ENCODE data around the gene ITPR1.
"Not testable (repeated sequence)": the region's sequence is repeated elsewhere in the genome, so short reads cannot be mapped to it uniquely, and the experiment has no call there.

The ITPR1 gene

GRCh38 chr3:4571690-4572334, 78.7 kb downstream of the ITPR1 start:
- no peak for DNase-seq (ENCODE audit: low spot score)

DNA sequence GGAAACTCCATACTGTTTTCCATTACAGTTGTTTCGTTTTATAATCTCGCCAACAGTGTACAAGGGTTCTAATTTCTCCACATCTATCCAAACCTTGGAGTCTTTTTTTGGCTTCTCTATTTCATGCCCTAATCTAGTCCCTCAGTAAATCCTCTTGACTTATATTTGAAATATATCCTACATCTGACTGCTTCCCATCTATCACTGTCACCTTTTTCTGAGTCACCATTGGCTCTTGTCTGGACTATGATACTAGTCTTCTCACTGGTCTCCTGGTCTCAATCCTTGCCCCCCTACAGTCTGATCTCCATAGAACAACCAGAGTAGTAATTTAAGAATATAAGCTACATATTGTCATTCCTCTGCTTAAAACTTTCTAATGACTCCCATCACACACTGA, 80.0 kb downstream of the ITPR1 start:
- no peak for DNase-seq (ENCODE audit: low spot score)

GRCh38 chr3:4574426-4574965, 81.3 kb downstream of the ITPR1 start:
- no peak for DNase-seq (ENCODE audit: low spot score)

- no peak for DNase-seq (ENCODE audit: low spot score)
These were observed 82.2 kb downstream of the ITPR1 start for GRCh38 chr3:4575381-4575780.

- no peak for DNase-seq (ENCODE audit: low spot score)
These were observed 84.6 kb downstream of the ITPR1 start for GRCh38 chr3:4577721-4578120.

GRCh38 chr3:4580346-4581123, 87.4 kb downstream of the ITPR1 start:
- no peak for DNase-seq (ENCODE audit: low spot score)

DNA sequence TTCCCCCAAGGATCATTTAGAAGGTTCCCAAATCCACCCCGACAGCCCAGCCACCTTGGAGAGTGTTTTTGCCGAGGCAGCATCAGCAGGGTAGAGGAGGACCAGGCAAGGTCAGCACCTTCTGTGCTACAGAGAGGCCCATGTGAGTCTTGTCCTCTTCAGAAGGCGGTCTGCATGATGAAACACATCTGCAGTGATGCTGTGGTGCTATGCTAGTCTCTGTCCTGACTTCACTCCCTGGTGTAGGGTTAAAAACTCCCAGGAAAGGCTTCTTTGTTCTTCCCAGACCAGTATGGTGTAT, 87.9 kb downstream of the ITPR1 start:
- no peak for DNase-seq (ENCODE audit: low spot score)

DNA sequence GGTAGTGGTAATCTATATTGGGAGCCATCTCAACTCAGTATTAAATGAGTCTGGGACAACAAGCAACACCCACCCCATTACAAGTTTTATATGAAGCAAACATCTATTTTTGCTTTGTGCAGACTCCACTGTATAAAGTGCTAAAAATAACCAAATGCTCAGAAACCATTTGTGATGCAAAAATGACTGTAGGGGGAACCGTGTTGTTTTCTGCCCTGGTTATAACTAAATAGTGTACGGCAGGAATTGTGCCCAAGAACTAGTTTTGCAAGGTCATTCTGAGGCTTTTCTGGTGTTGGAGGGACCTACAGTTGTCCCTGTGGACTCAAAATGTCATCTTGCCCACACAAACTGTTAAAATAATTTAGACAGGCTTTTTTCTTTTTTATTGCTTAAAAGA, 88.3 kb downstream of the ITPR1 start:
- DNase-seq (ENCODE audit: low spot score), result no peak

- no peak for DNase-seq (ENCODE audit: low spot score)
These were observed 88.9 kb downstream of the ITPR1 start for GRCh38 chr3:4581920-4582611.

DNA sequence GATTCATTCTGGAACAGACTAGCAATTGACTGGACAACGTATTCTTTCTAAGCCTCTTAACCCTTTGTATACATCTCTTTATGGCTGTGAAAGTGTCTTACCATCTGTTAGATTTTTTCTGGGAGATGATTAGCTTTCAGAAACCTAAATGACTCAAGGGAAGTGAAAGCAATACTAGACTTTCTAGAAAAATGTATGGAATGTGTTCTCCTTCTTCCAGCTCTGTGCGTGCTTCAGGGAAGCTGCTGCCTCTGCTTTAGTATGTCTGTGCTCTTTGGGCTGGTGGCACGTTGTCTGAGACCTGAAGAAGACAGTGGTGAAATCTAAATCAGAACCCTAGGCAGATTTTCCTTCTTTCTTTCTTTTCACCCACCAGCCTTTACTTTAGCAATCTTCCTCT, 89.5 kb downstream of the ITPR1 start:
- DNase-seq (ENCODE audit: low spot score), result no peak

GRCh38 chr3:4583416-4583815, 90.3 kb downstream of the ITPR1 start:
- no peak for DNase-seq (ENCODE audit: low spot score)

DNA sequence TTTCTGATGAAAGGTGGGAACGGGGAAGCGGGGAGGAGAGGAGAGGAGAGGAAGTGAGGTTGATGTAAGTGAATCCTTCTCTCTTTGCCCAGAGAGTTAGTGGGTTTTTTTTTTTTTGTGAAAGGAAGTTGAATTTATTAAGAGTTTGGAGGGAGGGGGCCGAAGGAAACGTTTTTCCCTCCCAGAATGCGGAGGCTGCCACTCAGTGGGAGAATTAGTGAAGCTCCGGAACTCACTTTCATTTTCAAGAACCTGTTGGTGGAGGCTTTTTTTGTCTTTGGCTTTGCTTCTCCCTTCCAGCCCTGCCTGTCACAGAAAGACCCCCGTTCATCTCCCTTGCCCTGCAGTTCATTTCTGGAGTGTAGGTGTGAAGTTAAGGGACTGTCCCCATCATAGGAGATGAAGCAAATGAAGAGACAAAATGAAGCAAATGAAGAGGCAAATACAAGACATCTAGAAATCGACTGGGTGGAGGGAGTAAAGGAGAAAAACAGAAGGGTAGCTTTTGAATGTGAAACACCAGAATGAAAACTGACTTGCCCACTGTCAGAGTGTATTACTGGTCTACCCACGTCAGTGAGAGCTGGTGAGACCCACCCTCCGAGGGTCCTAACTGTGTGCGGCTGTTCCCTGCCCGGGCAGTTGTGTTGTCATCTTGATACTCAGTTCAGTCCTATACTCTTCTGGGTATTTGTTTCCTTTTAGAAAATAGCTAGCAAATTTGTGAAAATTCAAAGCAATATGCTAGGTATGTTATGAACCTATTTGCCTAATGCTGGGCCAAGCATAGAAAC, 91.5 kb downstream of the ITPR1 start:
- DNase-seq (ENCODE audit: low spot score), result no peak

DNA sequence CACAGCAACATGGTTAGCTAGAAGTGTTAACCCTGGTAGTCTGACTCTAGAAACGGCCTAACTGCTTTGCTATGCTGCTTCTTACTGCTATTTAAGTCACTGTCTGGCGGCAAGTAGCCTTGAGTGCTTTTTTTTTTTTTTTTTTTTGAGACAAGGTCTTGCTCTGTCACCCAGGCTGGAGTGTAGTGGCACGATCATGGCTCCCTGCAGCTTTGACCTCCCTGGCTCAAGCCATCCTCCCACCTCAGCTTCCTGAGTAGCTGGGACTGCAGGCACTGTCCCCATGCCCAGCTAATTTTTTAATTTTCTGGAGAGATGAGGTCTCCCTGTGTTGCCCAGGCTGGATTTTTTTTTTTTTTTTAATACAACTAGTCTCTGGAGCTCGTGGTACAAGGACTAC, 93.2 kb downstream of the ITPR1 start:
- no peak for DNase-seq (ENCODE audit: low spot score)

DNA sequence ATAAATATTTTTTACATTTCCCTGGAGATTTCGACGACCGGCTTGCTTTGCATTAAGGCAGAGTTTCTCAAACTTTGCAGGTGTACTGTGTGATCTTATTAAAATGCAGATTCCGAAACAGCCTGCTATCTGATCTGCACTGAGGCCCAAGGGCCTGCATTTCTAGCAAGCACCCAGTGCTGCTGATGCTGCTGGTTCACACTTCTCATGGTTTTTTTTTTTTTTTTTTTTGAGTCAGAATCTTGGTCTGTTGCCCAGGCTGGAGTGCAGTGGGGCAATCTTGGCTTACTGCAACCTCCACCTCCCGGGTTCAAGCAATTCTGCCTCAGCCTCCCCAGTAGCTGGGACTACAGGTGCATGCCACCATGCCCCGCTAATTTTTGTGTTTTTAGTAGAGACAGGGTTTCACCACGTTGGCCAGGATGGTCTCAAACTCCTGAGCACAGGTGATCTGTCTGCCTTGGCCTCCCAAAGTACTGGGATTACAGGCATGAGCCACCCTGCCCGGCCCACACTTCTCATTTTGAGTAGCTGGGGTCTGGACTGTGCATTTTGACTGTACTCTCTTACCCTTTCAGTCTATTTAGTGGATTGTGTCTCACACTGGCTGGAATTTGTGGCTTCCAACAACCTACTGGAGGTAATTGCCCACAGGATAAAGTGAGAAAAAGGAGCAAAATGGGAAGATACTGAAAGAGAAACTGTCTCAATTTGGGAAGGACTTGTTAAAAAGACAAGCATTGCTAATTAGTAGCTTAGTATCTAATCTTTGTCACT, 94.1 kb downstream of the ITPR1 start:
- DNase-seq (ENCODE audit: low spot score), result no peak

DNA sequence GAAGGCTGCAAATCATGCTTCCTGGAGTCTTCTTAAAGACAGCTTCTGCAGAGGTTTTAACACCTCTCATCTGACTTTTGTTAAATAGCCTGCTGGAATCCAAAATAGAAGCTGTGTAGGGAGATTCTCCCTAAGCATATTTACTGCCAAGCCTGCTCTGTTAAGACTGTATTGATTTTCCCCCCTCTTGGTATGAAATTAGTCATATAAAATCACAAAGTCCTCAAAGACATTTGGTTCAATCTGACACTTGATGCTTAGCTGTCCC, 94.6 kb downstream of the ITPR1 start:
- DNase-seq (ENCODE audit: low spot score), result no peak

DNA sequence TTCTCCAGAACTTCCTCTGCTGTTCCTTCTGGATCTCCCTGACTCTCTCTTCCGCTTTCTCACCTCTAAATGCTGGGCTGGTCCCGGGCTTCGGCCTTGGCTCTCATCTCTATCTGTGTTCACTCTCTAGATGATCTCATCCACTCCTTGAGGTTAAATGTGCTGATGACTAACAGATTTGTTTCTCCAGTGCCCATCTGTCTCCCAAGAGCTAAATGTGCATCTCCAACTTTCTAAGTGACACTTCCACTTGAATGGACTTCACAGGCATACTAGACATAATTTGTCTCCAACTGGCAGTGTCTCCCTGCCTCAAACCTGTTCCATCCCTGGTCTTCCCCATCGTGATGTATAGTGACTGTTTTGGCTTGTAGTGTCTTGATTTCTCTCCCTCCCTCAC, 95.3 kb downstream of the ITPR1 start:
- DNase-seq (ENCODE audit: low spot score), result no peak

GRCh38 chr3:4589475-4590097, 96.4 kb downstream of the ITPR1 start:
- DNase-seq (ENCODE audit: low spot score), result no peak

- not testable (repeated sequence) for DNase-seq (ENCODE audit: low spot score)
These were observed 97.7 kb downstream of the ITPR1 start for GRCh38 chr3:4590849-4591248.

DNA sequence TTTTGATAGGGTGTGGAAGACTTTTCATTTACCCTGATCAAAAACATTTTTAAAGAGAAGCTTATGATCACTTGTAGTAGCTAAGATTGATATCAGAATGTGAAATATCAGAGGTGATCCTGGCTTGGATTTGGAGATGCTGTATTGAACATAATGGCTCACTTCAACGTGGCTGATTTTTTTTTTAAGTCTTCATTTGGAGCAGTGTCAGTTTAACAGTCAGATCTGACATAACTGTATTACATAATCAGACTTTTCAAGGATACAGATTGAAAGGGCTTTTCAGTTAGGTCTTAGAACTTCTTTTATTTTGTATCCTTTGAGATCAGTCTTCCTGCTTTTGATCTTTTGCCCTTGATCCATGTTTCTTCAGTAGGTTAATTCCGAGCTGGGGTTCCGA, 98.5 kb downstream of the ITPR1 start:
- no peak for DNase-seq (ENCODE audit: low spot score)

DNA sequence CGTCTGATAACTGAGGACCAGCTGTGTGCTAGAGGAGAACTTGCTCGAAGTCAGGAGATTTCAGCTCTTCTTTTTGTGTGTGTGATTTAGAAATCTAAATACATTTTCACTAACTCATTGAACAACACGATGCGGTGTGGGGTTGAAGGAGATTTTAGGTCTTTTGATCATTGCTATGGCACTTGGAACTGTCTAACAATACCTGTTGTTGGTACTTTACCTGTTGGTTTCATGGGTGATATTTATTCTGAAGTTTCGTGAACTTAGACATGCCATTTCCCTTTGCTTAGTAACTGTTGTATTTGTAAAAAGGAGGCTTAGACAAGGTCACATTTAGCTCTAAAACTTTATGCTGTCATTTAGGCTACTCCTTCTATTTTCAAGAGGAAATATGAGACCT, 99.9 kb downstream of the ITPR1 start:
- DNase-seq (ENCODE audit: low spot score), result no peak

GRCh38 chr3:4595710-4596113, 102.6 kb downstream of the ITPR1 start:
- DNase-seq (ENCODE audit: low spot score), result no peak
